Fibroblast of peridontal ligament (primary cell): ENCODE measurements around the gene ENAM.
"Not testable (repeated sequence)": the region's sequence is repeated elsewhere in the genome, so short reads cannot be mapped to it uniquely, and the experiment has no call there.

Experiments
- DNase-seq: peaks from one replicate; pipeline ENCODE4 v3.0.0-alpha.2; 2010; ENCODE audit errors: extremely low read depth

Gene ENAM

GRCh38 chr4:70624226-70624793, 4.2 kb upstream of the ENAM start:
- DNase-seq = no peak

- DNase-seq = peak; percentile 39
These were observed 924 bp upstream of the ENAM start for GRCh38 chr4:70627620-70628019.

GRCh38 chr4:70629469-70630090, 1.0 kb downstream of the ENAM start:
- no peak for DNase-seq

GRCh38 chr4:70630162-70630561, 1.6 kb downstream of the ENAM start:
- DNase-seq = no peak

- DNase-seq = peak; percentile 28
These were observed 3.5 kb downstream of the ENAM start for GRCh38 chr4:70632028-70632427.

- DNase-seq = no peak
These were observed 5.9 kb downstream of the ENAM start for GRCh38 chr4:70634482-70634881.

- peak; percentile 23 for DNase-seq
These were observed 8.8 kb downstream of the ENAM start for GRCh38 chr4:70637239-70637913.

GRCh38 chr4:70640192-70640591, 11.6 kb downstream of the ENAM start:
- no peak for DNase-seq

GRCh38 chr4:70650741-70651140, 22.2 kb downstream of the ENAM start:
- not testable (repeated sequence) for DNase-seq

GRCh38 chr4:70651864-70652506, 23.4 kb downstream of the ENAM start:
- DNase-seq = peak; percentile 68

GRCh38 chr4:70654605-70655011, 26.1 kb downstream of the ENAM start:
- no peak for DNase-seq

- DNase-seq = no peak
These were observed 28.8 kb downstream of the ENAM start for GRCh38 chr4:70657326-70657725.

- DNase-seq = no peak
These were observed 29.9 kb downstream of the ENAM start for GRCh38 chr4:70658418-70658817.

GRCh38 chr4:70660106-70660505, 31.6 kb downstream of the ENAM start:
- no peak for DNase-seq

GRCh38 chr4:70661309-70661922, 32.9 kb downstream of the ENAM start:
- DNase-seq = not testable (repeated sequence)

GRCh38 chr4:70666369-70666768, 37.8 kb downstream of the ENAM start, which contains the start of gene JCHAIN:
Gene JCHAIN, minus strand, starts transcription at chr4:70666508. Its CDS starts 18 bp downstream, at chr4:70666490.
- peak; percentile 43 for DNase-seq

GRCh38 chr4:70667740-70668535, 39.4 kb downstream of the ENAM start:
- no peak for DNase-seq

GRCh38 chr4:70670332-70671014, 41.9 kb downstream of the ENAM start:
- peak; percentile 39 for DNase-seq

- no peak for DNase-seq
These were observed 42.5 kb downstream of the ENAM start for GRCh38 chr4:70671091-70671490.

GRCh38 chr4:70674191-70674590, 45.6 kb downstream of the ENAM start:
- DNase-seq = no peak

GRCh38 chr4:70674731-70675130, 46.2 kb downstream of the ENAM start:
- no peak for DNase-seq
